ENCODE data around the gene INF2.
"Not testable (repeated sequence)": the region's sequence is repeated elsewhere in the genome, so short reads cannot be mapped to it uniquely, and the experiment has no call there.

The INF2 gene

GRCh38 chr14:104724407-104724980 lies 35.1 kb downstream of the INF2 start:
- no peak for DNase-seq

DNA sequence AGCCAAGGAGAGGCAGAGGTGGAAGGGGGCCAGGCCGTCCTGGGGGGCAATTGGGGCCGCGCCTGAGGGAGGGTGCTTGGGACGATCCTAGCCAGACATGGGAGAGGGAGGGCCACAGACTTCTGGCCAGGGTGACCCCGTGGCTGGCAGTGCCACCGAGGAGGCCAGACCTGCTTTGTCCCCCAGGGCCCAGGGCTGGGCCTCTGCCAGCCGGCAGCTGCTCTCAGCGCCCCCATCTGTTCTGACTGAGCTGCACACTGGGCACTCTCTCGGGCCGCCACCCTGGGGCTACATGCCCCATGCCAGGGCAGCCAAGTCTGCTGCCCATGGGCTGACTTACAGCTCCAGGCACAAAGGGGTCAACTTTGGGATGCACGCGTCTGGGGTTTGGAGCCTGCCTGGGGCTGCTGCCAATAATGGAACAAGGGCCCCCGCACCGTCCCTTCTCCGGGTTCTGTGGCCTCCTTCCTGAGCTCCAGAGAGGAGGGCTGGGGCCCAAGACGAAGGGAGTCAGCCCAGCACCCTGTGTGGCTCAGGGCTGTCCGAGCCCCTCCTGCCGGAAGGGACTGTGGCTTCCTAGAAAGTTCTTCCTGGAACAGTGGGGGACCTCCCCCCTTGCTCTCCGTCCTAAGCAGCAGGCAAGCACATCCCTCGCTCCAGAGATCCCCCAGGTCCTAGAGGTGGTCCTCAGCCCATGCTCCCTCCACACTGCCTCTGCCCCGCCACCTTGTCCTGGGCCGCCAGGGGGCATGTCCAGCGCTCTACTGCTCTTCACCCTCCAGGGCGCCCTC lies 35.8 kb downstream of the INF2 start:
- no peak for DNase-seq

- no peak for DNase-seq
These were observed 36.5 kb downstream of the INF2 start for GRCh38 chr14:104725772-104726548.

- DNase-seq: no peak
These were observed 37.4 kb downstream of the INF2 start for GRCh38 chr14:104726600-104727451.

GRCh38 chr14:104728631-104729030 lies 39.2 kb downstream of the INF2 start:
- DNase-seq: no peak

GRCh38 chr14:104729176-104729834 lies 39.9 kb downstream of the INF2 start:
- DNase-seq: not testable (repeated sequence)

DNA sequence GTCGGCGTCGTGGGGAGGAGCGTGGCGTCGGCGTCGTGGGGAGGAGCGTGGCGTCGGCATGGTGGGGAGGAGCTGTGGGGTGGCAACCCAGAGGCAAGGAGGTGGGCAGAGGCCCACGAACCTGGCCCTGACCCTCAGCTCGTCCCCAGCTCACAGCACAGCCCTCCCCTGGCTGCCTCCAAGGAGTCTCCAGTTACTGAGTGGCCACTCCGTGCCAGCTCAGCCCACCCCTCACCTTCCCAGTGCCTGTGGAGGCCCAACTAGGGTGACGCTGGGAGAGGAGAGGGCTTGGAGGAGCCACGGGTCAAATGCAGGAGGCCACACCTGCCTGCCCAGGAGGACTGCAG lies 40.4 kb downstream of the INF2 start:
- no peak for DNase-seq

DNA sequence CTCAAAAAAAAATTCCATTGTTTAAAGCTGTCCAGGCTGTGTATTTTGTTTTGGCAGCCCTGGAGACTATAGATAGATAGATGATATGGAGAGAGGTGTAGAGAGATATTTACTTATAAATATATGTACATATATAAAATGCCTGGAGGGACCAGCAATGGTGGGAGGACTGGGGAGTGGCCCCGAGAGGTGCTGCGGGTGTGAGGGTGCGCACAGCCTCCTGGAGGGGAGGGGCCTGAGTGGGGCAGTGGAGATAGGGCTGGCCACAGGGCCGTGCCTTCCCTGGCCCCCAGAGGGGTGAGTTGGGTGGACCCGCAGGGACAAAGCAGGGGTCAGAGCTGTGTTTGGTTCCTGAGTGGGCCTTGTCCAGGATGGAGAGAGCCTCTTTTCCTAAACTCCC lies 41.1 kb downstream of the INF2 start:
- DNase-seq: no peak

DNA sequence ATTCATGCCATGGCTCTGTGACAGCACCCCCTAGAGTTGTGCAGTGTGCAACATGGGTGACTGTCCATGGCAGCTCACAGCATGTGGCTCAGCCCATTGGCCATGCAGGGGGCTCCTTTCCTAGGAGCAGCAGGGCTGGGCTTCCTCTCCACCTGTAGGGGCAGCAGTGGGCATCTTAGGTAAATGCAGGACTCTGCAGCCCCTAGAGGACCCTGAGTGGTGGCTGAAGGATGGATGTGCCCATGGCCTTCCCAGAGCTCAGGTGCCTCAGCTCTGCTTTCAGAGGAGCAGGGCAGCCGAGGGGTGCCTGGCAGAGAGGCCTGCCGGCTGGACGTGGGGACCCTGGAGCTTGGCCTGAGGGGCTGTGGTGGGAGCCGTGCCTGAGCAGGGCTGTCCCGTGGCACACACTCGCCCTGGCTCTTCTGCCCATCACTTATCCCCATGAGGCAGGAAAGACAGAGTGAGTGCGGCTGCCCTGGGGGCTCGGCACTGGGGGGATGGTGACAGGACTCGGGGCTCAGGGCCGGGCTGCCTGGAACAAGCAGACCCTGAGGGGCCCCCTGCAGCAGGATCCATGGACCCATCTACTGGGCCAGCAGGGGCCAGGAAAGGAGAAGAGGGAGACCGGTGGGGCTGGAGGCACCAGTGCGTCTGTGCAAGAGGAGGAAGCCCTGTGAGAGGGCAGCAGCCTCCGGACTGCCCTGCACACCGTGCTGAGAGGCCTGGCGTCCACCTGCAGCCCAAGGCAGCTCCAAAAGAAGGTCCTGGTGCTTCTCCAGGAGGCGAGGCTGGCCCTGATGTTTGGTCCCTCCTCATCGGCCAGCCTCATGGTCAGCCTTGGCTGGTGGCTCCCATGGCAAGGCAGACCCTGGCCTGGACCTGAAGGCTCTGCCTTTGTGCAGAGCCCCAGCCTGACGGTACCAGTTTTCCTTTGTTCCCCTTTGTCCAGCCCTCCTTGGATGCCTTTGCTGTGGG lies 42.2 kb downstream of the INF2 start:
- DNase-seq: no peak

DNA sequence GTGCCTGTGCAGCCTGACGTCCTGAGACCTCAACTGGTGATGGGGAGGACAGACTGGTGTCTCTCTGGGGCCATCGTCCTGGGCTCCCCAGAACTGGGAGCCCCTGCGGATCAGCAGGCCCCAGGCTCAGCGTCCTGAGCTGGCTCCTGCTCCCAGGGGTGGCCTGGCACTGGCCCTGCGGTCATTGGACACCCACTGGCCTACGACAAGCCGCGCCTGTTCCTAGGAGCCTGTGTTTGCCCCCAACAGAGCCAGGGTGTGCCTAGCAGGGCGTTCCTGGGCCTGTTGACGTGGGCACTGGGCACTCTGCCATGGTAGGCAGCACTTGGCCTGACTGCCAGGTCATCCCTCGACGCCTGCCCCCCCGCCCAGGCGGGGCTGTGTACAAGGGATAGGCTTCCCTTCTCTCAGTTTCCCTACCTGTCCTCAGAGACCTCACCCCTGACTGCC lies 43.0 kb downstream of the INF2 start:
- DNase-seq: no peak

DNA sequence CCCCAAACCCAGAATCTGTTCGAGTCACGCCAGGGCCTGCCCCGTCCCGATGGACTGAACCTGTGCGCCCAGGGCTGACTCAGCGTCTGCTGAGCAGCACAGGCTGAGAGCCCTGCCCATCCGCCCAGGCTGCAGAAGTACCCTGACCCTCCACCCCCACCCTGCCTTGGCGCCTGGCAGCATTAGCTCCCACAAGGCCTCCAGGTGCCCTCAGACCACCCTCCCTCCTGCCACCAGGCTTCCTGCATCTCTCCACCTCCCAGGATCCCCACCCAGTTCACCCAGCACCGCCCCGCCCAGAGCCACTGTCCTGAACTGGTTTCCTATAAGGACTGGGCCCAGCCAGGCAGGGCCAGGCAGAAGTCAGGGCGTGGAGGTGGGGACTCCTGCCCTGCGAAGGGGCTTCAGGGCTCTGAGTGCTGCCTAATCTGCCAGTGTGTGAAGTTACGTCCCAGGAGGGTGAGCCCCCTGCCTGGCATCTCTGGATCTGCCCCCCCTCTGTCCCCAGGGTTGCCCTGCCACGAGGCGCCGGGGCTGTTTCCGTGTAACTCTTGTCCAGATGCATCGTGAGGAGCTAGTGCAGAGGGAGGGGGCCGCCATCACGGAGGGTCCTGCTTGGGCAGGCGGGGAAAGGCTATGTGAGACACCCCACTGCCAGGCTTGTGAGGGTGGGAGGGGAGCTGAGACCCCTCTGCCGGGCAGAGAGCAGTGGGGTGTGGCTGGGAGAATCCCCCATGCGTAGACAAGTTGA lies 43.7 kb downstream of the INF2 start:
- DNase-seq: no peak

GRCh38 chr14:104734051-104734587 lies 44.7 kb downstream of the INF2 start:
- DNase-seq: no peak

DNA sequence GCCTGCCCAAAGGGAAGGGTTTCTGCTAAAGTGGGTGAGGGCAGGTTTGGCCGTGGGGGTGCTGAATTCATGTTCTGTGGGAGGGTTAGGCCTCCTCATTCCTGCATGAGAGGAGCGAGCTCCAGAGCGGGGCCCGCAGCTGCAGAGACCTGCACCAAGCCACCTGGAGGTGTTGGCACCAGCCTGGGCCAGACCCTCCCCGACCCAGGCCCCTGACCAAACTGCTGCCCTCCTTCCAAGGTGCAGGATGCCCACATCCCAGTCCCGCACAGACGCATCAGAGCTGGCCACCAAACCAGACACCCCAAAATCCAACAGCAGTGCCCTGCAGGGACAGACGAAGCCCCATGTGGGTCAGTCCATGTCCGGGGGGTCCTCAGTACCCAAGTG lies 45.2 kb downstream of the INF2 start:
- DNase-seq: no peak

- no peak for DNase-seq
These were observed 45.8 kb downstream of the INF2 start for GRCh38 chr14:104734991-104735779.

DNA sequence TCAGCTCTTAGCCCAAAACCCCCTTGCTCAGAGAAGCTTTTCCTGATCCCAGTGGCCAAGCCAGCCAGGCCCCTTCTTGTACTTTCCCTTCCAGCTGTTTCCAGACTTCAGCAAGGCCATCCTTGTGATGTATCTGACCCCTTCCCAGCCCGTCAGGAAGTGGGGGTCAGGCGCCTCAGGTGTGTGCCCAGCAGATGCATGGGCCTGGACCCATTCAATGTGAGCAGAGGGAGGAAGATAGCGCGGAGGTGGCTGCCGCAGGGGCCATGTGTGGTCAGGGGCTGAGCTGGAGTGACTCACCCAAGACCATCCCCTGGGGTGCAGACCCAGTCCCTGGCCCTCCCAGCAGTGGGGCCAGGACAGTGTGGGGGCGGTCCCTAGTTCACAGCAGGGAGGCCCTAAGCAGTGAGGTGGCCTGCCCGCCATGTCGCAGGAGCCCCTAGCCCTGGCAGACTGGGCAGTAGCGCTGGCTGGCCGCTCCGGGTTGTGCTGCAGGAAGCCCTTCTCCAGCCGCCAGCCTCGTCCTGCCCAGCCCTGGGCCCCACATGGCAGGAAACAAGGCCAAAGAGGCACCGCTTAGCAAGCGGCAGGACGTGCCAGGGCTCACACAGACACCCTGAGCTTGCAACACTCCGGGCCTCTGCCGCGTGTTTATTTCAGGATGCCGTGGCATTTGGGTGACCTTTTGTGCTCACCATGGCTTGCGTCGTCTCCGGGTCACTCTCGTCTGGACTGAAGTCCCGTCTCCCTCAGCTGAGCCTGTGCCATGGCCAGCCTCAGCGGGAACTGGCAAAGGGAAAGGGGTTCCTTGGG lies 46.6 kb downstream of the INF2 start:
- no peak for DNase-seq

- DNase-seq: no peak
These were observed 49.1 kb downstream of the INF2 start for GRCh38 chr14:104738375-104739019.

GRCh38 chr14:104739026-104739425 lies 49.6 kb downstream of the INF2 start:
- no peak for DNase-seq
